PC-3 (cell line): ENCODE measurements around the gene MYLK3. TPM values are rescaled to one million over a fixed set of nuclear protein-coding genes. Genes with fewer than 3 reads are reported as not detected.

ENCODE experiments used
- total RNA-seq: library from RNA; depleted of rRNA; stranded (reverse); fragments of >200 nt; gene quantifications from 2 replicates; pipeline ENCODE4 v1.2.3, GENCODE V29; 2014; rRNA removed

MYLK3 gene
- total RNA-seq, 1 experiment from 2014 or later = under 0.01 TPM

Other genes starting within 250 kb of the MYLK3 start
- gene SHCBP1, start 127.0 kb downstream of the MYLK3 start, total RNA-seq = 25.8 and 35.1 TPM in 2 replicates
- gene VPS35, start 59.2 kb downstream of the MYLK3 start, total RNA-seq = 35.9 and 39.3 TPM in 2 replicates
- 27.7 and 29.9 TPM in 2 replicates for gene ORC6, start 58.7 kb downstream of the MYLK3 start, total RNA-seq
- gene C16orf87, start 82.8 kb upstream of the MYLK3 start, total RNA-seq = 4.0 and 5.1 TPM in 2 replicates
- gene GPT2, start 136.0 kb upstream of the MYLK3 start, total RNA-seq = 19.4 and 22.0 TPM in 2 replicates
- 44.5 and 57.0 TPM in 2 replicates for gene DNAJA2, start 225.3 kb upstream of the MYLK3 start, total RNA-seq